Testis (tissue), 2 donors: ENCODE data around the gene XYLT1.

Source experiments
- CTCF ChIP-seq, 3 experiments: fragments of 450-650 bp in 2 of 3; fragments of 200-600 bp in 1 of 3; sonication (generic) in 1 of 3; IDR thresholded peaks; one replicate each; pipeline ENCODE4 v1.5.1; 2016 to 2019; ENCODE audit warnings: antibody characterized with exemption in 3 of 3, mild to moderate bottlenecking in 2 of 3, moderate library complexity in 1 of 3
- POLR2A ChIP-seq: fragments of 450-650 bp; IDR thresholded peaks from one replicate; pipeline ENCODE4 v1.6.1; 2017; ENCODE audit warnings: antibody characterized with exemption, mild to moderate bottlenecking, moderate library complexity

GRCh38 chr16:17291289-17291688 is 179.5 kb downstream of the XYLT1 start:
- no peak for TF ChIP-seq CTCF (IDR thresholded peaks at IDR 0.05)
- no peak for TF ChIP-seq POLR2A
